GM21717 (cell line): ENCODE data around the gene KSR1.

Experiments used
- ATAC-seq: cut with Tn5 transposase; IDR thresholded peaks from one replicate; pipeline ENCODE4 v1.9.1; 2021; ENCODE audit warnings: mild to moderate bottlenecking, moderate library complexity; ENCODE audit not compliant: unreplicated experiment

The KSR1 gene

GRCh38 chr17:27471321-27472269 lies 15.3 kb downstream of the KSR1 start:
- peak; percentile 55 for ATAC-seq

- ATAC-seq, result no peak
Measured at GRCh38 chr17:27473190-27473747, 17.0 kb downstream of the KSR1 start.

GRCh38 chr17:27473748-27474609 lies 17.7 kb downstream of the KSR1 start:
- ATAC-seq, result peak; percentile 28

- ATAC-seq, result no peak
Measured at GRCh38 chr17:27475070-27475673, 18.9 kb downstream of the KSR1 start.

GRCh38 chr17:27475981-27476895 lies 20.0 kb downstream of the KSR1 start:
- ATAC-seq, result no peak

GRCh38 chr17:27477050-27477888 lies 21.0 kb downstream of the KSR1 start:
- no peak for ATAC-seq

- ATAC-seq, result no peak
Measured at GRCh38 chr17:27477971-27478684, 21.9 kb downstream of the KSR1 start.

- ATAC-seq, result no peak
Measured at GRCh38 chr17:27478901-27479538, 22.8 kb downstream of the KSR1 start.

- ATAC-seq, result no peak
Measured at GRCh38 chr17:27479838-27480237, 23.6 kb downstream of the KSR1 start.

GRCh38 chr17:27480699-27481098 lies 24.5 kb downstream of the KSR1 start:
- ATAC-seq, result no peak

- no peak for ATAC-seq
Measured at GRCh38 chr17:27481327-27481726, 25.1 kb downstream of the KSR1 start.

- no peak for ATAC-seq
Measured at GRCh38 chr17:27485125-27485524, 28.9 kb downstream of the KSR1 start.

- no peak for ATAC-seq
Measured at GRCh38 chr17:27485716-27486495, 29.7 kb downstream of the KSR1 start.

- ATAC-seq, result no peak
Measured at GRCh38 chr17:27486741-27487140, 30.5 kb downstream of the KSR1 start.

GRCh38 chr17:27488231-27488630 lies 32.0 kb downstream of the KSR1 start:
- no peak for ATAC-seq

GRCh38 chr17:27489045-27489715 lies 32.9 kb downstream of the KSR1 start:
- no peak for ATAC-seq

GRCh38 chr17:27490391-27490790 lies 34.1 kb downstream of the KSR1 start:
- no peak for ATAC-seq
